Left ventricle myocardium inferior (tissue), 1 donor: ENCODE measurements around the gene GLUD1. TPM values are rescaled to one million over a fixed set of nuclear protein-coding genes. Genes with fewer than 3 reads are reported as not detected.
"Not testable (repeated sequence)": the region's sequence is repeated elsewhere in the genome, so short reads cannot be mapped to it uniquely, and the experiment has no call there.

Experiments used
- DNase-seq: peaks from one replicate; pipeline ENCODE4 v3.0.0-alpha.2; 2020
- H3K27ac ChIP-seq: fragments of 200-600 bp; replicated peaks from 2 replicates; pipeline ENCODE4 v1.8.0; 2021
- H3K27me3 ChIP-seq: fragments of 200-600 bp; 2 replicates; pipeline ENCODE4 v1.8.0; 2021; ENCODE audit warnings: low read depth
- H3K36me3 ChIP-seq: fragments of 200-600 bp; 2 replicates; pipeline ENCODE4 v1.8.0; 2021
- H3K4me1 ChIP-seq: fragments of 200-600 bp; 2 replicates; pipeline ENCODE4 v1.8.0; 2021
- H3K4me3 ChIP-seq: fragments of 200-600 bp; 2 replicates; pipeline ENCODE4 v1.8.0; 2021; ENCODE audit warnings: mild to moderate bottlenecking, moderate library complexity
- H3K9me3 ChIP-seq: fragments of 200-600 bp; replicated peaks from 2 replicates; pipeline ENCODE4 v1.8.0; 2021
- CTCF ChIP-seq: fragments of 200-600 bp; IDR thresholded peaks from 2 replicates; pipeline ENCODE4 v1.8.0; 2021; ENCODE audit warnings: antibody characterized with exemption, mild to moderate bottlenecking, borderline replicate concordance
- intact Hi-C: fragments of 100-400 bp; cut with micrococcal nuclease; formaldehyde crosslinking; loops from one replicate; pipeline ENCODE4 v1.11.0; 2022
- total RNA-seq: library from RNA; stranded (reverse); fragmentation: NEBNext Ultra II Directional; extraction: Animal tissue kit (Norgen Biotek cat#: 25700); gene quantifications from one replicate; pipeline ENCODE4 v1.2.1, GENCODE V29; 2021
- donor health status: DM: no; HTN: yes; CAD: no; lungs with severe emphysema.

GLUD1 gene
- total RNA-seq, 1 donor from 2014 or later = 96.4 TPM

DNA sequence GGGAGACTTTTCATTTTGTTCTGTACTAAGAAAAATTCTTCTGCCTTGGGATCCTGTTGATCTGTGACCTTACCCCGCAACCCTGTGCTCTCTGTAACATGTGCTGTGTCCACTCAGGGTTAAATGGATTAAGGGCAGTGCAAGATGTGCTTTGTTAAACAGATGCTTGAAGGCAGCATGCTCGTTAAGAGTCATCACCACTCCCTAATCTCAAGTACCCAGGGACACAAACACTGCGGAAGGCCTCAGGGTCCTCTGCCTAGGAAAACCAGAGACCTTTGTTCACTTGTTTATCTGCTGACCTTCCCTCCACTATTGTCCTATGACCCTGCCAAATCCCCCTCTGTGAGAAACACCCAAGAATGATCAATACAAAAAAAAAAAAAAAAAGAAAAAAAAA is 13.1 kb downstream of the GLUD1 start:
- H3K27ac ChIP-seq, H3K9me3 ChIP-seq, DNase-seq, H3K4me3 ChIP-seq, H3K36me3 ChIP-seq, intact Hi-C loops, H3K27me3 ChIP-seq: not testable (repeated sequence)
- peaks cover 21% of the 10 kb centered on the region for H3K4me1 ChIP-seq

- DNase-seq, intact Hi-C loops: not testable (repeated sequence)
Observed at GRCh38 chr10:87080621-87081020, 14.0 kb downstream of the GLUD1 start.

GRCh38 chr10:87079106-87079836 is 15.4 kb downstream of the GLUD1 start:
- Histone ChIP-seq H3K4me1 (peaks cover 12% of the 10 kb centered on the region), H3K36me3 (peaks cover 14% of the 10 kb centered on the region), H3K27ac (no peak overlapping the region), H3K9me3 (no peaks in the 10 kb centered on the region), H3K4me3 (no peak overlapping the region), H3K27me3 (no peaks in the 10 kb centered on the region)
- no peak for TF ChIP-seq CTCF
- intact Hi-C loops = no loop called here
- no peak for DNase-seq

More at GRCh38 chr10:87080621-87081020, 14.0 kb downstream of the GLUD1 start:
- not testable (repeated sequence) for H3K27ac ChIP-seq, H3K4me3 ChIP-seq, H3K27me3 ChIP-seq, H3K36me3 ChIP-seq, H3K9me3 ChIP-seq
- peaks cover 21% of the 10 kb centered on the region for H3K4me1 ChIP-seq

DNA sequence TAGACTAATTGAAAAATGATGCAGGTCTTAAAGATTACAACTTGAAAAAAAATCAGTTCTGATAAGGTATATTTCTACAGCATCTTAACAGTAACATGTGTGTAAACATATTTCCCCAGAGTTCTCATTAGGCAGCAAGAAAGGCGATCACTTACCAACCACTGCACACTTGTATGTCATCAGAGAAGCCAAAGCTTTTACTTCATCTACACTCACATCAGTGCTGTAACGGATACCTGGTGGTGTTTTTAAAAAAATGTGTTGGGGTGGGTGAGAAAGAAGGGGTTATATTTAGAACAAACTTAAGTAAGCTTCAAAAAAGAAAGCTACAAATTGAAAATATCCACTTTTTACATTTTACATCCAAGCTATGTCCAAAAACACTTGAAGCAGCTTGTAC is 18.2 kb downstream of the GLUD1 start:
- H3K9me3 ChIP-seq, intact Hi-C loops, H3K4me3 ChIP-seq, DNase-seq, H3K27me3 ChIP-seq, H3K27ac ChIP-seq, H3K4me1 ChIP-seq: not testable (repeated sequence)
- H3K36me3 ChIP-seq = peaks cover 42% of the 10 kb centered on the region

GRCh38 chr10:87072449-87072848 is 22.2 kb downstream of the GLUD1 start:
- H3K27ac ChIP-seq = no peak overlapping the region
- H3K27me3 ChIP-seq = no peaks in the 10 kb centered on the region
- H3K36me3 ChIP-seq = peaks cover 71% of the 10 kb centered on the region
- intact Hi-C loops = no loop called here
- no peaks in the 10 kb centered on the region for H3K4me1 ChIP-seq
- H3K4me3 ChIP-seq = no peak overlapping the region
- no peaks in the 10 kb centered on the region for H3K9me3 ChIP-seq
- no peak for DNase-seq
- TF ChIP-seq CTCF = no peak

DNA sequence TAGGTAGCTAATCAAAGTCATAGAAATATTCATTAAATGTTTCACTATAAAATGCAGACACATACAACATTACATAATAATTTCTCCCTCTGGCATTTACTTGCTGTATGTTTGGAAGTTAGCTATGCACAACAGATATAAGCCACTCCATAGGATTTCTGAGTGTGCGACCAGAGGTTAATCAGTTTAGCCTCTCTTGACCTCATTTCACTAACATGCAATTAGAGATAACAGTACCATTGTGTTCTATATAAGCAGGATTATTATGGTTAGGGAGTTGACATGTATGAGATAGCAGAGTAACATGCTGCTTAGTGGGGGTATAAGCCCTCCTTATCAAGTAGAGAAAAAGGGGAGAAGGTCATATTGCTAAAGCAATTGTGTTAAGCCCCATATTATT is 26.4 kb downstream of the GLUD1 start:
- H3K27ac ChIP-seq = no peak overlapping the region
- no peak overlapping the region for H3K4me3 ChIP-seq
- no peaks in the 10 kb centered on the region for H3K9me3 ChIP-seq
- no peak for DNase-seq
- no peak for TF ChIP-seq CTCF
- H3K4me1 ChIP-seq = no peaks in the 10 kb centered on the region
- peaks cover 86% of the 10 kb centered on the region for H3K36me3 ChIP-seq
- intact Hi-C loops = no loop called here
- no peaks in the 10 kb centered on the region for H3K27me3 ChIP-seq

DNA sequence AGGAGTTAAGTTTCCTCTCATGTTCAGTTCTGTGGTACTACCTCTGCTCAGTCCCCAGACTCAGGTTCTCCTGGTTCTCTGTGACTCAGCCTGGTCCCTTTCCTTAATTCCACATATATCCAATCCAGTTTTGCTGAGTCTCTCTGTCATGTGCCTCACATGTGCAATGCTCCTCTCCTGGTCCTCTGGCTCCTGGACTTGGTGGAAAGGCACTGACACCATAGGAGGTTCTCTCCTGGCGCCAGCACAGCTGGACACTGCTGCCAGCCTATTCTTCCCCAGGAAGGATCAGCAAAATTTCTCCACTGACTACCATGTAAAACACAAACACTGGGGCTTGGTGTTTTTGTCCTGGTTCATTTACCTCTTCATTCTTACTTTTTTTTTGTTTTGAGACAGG is 27.8 kb downstream of the GLUD1 start:
- H3K27ac ChIP-seq = no peak overlapping the region
- H3K4me1 ChIP-seq = no peaks in the 10 kb centered on the region
- H3K9me3 ChIP-seq = no peaks in the 10 kb centered on the region
- H3K4me3 ChIP-seq = no peak overlapping the region
- no peaks in the 10 kb centered on the region for H3K27me3 ChIP-seq
- intact Hi-C loops = no loop called here
- no peak for DNase-seq
- H3K36me3 ChIP-seq = peaks cover 86% of the 10 kb centered on the region
- TF ChIP-seq CTCF = no peak
